ENCODE measurements around the gene TMEM271.

The TMEM271 gene

GRCh38 chr4:528296-528695 lies 47.8 kb downstream of the TMEM271 start:
- no peak overlapping the region for H3K4me3 ChIP-seq (ENCODE audit: low read depth, low read length)
- no peak for TF ChIP-seq CTCF (IDR thresholded peaks at IDR 0.05; ENCODE audit: low read depth, low read length)

- no peak for TF ChIP-seq CTCF (IDR thresholded peaks at IDR 0.05; ENCODE audit: low read depth, low read length)
- no peak overlapping the region for H3K4me3 ChIP-seq (ENCODE audit: low read depth, low read length)
Measured at GRCh38 chr4:526971-527460, 49.1 kb downstream of the TMEM271 start.

DNA sequence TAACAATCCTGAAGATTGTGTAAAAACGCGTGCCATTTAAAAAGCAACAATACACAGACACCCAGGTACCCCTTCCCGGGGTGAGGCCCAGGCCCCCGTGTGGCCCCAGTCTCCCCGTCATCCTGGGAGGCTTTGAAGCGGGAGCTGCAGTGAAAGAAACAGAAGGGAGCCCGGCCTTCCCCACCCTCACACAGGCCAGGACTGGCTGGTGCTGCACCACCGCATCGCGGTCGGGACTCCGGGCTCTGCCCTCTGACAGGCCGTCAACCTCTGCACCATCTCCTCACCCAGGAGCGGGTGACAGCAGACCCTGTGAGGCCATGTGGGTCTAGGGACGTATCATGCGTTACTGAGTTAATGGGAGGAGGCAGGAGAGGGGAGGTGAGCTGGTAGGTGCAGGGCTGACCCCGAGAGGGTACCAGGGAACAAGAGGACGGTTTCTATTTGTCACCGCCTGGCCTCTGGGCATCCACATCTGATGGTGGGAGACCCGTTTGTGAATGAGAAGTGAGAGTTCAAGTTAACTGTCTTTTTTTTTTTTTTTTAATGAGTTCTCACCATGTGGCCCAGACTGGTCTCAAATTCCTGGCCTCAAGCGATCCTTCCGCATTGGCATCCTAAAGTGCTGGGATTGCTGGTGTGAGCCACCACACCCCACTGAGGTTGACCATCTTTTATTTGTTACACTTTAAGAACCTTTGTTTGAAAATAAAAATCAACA lies 49.7 kb downstream of the TMEM271 start:
- H3K4me3 ChIP-seq (ENCODE audit: low read depth, low read length), result no peak overlapping the region
- TF ChIP-seq CTCF (IDR thresholded peaks at IDR 0.05; ENCODE audit: low read depth, low read length), result no peak

DNA sequence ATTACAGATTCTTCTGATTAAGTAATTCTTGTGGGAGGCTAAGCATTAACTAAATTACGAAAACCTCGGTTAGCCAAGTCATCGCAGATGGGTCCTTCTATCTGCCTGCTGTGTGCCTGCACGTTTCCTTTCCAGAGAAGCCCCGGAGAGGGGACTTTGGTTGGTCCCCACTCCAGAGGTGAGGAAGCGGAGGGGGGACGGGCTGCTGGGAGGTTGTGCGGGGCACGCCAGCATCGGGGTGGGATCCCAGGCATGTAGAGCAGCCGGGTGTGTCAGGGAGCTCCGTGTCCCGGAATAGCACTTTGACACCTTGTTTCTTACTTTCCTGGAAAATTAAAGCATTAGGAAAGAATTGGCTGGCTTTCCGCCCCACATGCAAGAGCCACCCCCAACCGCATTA lies 50.4 kb downstream of the TMEM271 start:
- TF ChIP-seq CTCF (IDR thresholded peaks at IDR 0.05; ENCODE audit: low read depth, low read length), result no peak
- H3K4me3 ChIP-seq (ENCODE audit: low read depth, low read length), result no peak overlapping the region

DNA sequence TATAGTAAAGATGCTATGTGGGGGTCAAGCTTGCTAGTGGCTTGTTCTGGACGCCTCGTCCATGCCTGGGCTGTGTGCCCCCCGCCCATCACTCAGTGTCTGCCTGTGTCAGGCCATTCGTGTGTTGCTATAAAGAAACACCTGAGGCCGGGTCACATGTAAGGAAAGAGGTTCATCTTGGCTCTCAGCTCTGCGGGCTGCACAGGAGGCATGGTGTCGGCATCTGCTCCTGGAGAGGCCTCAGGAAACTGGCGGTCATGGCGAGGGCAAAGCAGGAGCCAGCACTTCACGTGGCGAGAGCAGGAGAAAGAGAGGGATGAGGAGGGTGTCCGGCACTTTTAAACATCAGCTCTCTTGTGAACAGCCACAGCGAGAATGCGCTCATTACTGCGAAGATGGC lies 51.9 kb downstream of the TMEM271 start:
- H3K4me3 ChIP-seq (ENCODE audit: low read depth, low read length), result no peak overlapping the region
- TF ChIP-seq CTCF (IDR thresholded peaks at IDR 0.05; ENCODE audit: low read depth, low read length), result no peak
